ENCODE measurements around the gene CCDC192.
"Not testable (repeated sequence)": the region's sequence is repeated elsewhere in the genome, so short reads cannot be mapped to it uniquely, and the experiment has no call there.

CCDC192 gene

DNA sequence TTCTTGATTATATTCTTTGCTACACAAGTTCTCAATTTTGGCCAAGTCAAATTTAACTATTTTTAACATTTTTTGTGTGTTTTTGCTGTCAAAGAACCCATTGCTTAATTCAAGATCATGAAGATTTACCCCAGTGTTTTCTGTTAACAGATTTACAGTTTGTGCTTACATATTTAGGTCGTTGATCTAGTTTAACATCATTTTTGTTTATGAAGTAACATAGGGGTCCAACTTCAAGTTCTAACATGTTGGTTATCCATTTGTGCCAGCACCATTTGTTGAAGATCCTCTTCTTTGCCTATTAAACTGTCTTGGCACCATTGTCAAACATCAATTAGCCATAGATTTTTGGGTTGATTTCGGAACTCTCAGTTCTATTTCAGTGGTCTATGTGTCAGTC, 71.0 kb downstream of the CCDC192 start:
- Histone ChIP-seq H3F3A (ENCODE audit: insufficient read depth) (no peaks in the 10 kb centered on the region), H3K27me3 (ENCODE audit: low read length) (no peaks in the 10 kb centered on the region), H2AFZ (ENCODE audit: low read depth, low read length, severe bottlenecking) (no peak overlapping the region), H3K9me3 (ENCODE audit: insufficient read depth, low read length) (no peaks in the 10 kb centered on the region), H3K79me2 (ENCODE audit: insufficient read depth, low read length) (no peaks in the 10 kb centered on the region), H3K4me3 (ENCODE audit: insufficient read depth, low read length, poor library complexity, severe bottlenecking) (no peak overlapping the region), H3K36me3 (ENCODE audit: low read length) (no peaks in the 10 kb centered on the region), H3K27ac (ENCODE audit: low read depth, low read length) (no peak overlapping the region), H3K9me2 (replicated peaks; ENCODE audit: insufficient read depth, low read length) (no peaks in the 10 kb centered on the region), H3K4me2 (ENCODE audit: low read depth, low read length, poor library complexity, severe bottlenecking) (no peak overlapping the region), H3K9ac (ENCODE audit: low read length) (no peak overlapping the region), H4K20me1 (ENCODE audit: low read depth, low read length) (no peaks in the 10 kb centered on the region)
- TF ChIP-seq CTCF (IDR thresholded peaks at IDR 0.05; ENCODE audit: insufficient read depth, low read length, poor library complexity, severe bottlenecking) (no peak), EZH2phosphoT487 (conservative IDR thresholded peaks at IDR 0.05; ENCODE audit: low read length) (no peak)

DNA sequence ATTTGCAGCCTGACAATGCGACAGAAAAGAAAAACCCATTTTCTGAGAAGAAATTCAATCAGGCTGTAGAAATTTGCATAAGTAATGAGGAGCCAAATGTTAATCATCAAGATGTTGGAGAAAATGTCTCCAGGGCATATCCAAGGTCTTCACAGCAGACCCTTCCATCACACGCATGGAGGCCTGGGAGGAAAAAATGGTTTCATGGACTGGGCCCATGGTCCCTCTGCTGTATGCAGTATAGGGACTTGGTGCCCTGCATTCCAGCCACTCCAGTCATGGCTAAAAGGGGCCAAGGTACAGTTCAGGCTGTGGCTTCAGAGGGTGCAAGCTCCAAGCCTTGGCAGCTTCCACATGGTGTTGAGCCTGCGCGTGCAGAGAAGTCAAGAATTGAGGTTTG, 73.3 kb downstream of the CCDC192 start:
- no peak overlapping the region for H3K27ac ChIP-seq (ENCODE audit: low read depth, low read length)
- H3K4me2 ChIP-seq (ENCODE audit: low read depth, low read length, poor library complexity, severe bottlenecking), result no peak overlapping the region
- H4K20me1 ChIP-seq (ENCODE audit: low read depth, low read length), result no peaks in the 10 kb centered on the region
- no peaks in the 10 kb centered on the region for H3K36me3 ChIP-seq (ENCODE audit: low read length)
- no peaks in the 10 kb centered on the region for H3K9me2 ChIP-seq (replicated peaks; ENCODE audit: insufficient read depth, low read length)
- no peaks in the 10 kb centered on the region for H3K79me2 ChIP-seq (ENCODE audit: insufficient read depth, low read length)
- H3K4me3 ChIP-seq (ENCODE audit: insufficient read depth, low read length, poor library complexity, severe bottlenecking), result no peak overlapping the region
- no peak overlapping the region for H2AFZ ChIP-seq (ENCODE audit: low read depth, low read length, severe bottlenecking)
- no peaks in the 10 kb centered on the region for H3K9me3 ChIP-seq (ENCODE audit: insufficient read depth, low read length)
- H3F3A ChIP-seq (ENCODE audit: insufficient read depth), result no peaks in the 10 kb centered on the region
- no peak overlapping the region for H3K9ac ChIP-seq (ENCODE audit: low read length)
- H3K27me3 ChIP-seq (ENCODE audit: low read length), result no peaks in the 10 kb centered on the region
- TF ChIP-seq CTCF (IDR thresholded peaks at IDR 0.05; ENCODE audit: insufficient read depth, low read length, poor library complexity, severe bottlenecking) (no peak), EZH2phosphoT487 (conservative IDR thresholded peaks at IDR 0.05; ENCODE audit: low read length) (no peak)

GRCh38 chr5:127777957-127778356, 74.8 kb downstream of the CCDC192 start:
- Histone ChIP-seq H3K9me2 (replicated peaks; ENCODE audit: insufficient read depth, low read length) (no peaks in the 10 kb centered on the region), H4K20me1 (ENCODE audit: low read depth, low read length) (no peaks in the 10 kb centered on the region), H3K79me2 (ENCODE audit: insufficient read depth, low read length) (no peaks in the 10 kb centered on the region), H3K4me2 (ENCODE audit: low read depth, low read length, poor library complexity, severe bottlenecking) (no peak overlapping the region), H3K9me3 (ENCODE audit: insufficient read depth, low read length) (no peaks in the 10 kb centered on the region), H3K4me3 (ENCODE audit: insufficient read depth, low read length, poor library complexity, severe bottlenecking) (no peak overlapping the region), H3K27ac (ENCODE audit: low read depth, low read length) (no peak overlapping the region), H3K27me3 (ENCODE audit: low read length) (no peaks in the 10 kb centered on the region), H2AFZ (ENCODE audit: low read depth, low read length, severe bottlenecking) (no peak overlapping the region), H3F3A (ENCODE audit: insufficient read depth) (no peaks in the 10 kb centered on the region), H3K36me3 (ENCODE audit: low read length) (no peaks in the 10 kb centered on the region), H3K9ac (ENCODE audit: low read length) (no peak overlapping the region)
- TF ChIP-seq EZH2phosphoT487 (conservative IDR thresholded peaks at IDR 0.05; ENCODE audit: low read length), result no peak
- TF ChIP-seq CTCF (IDR thresholded peaks at IDR 0.05; ENCODE audit: insufficient read depth, low read length, poor library complexity, severe bottlenecking), result no peak

GRCh38 chr5:127782450-127782849, 79.3 kb downstream of the CCDC192 start:
- not testable (repeated sequence) for H3K27ac ChIP-seq (ENCODE audit: low read depth, low read length); H3K9me3 ChIP-seq (ENCODE audit: insufficient read depth, low read length); H3K4me2 ChIP-seq (ENCODE audit: low read depth, low read length, poor library complexity, severe bottlenecking); H3K79me2 ChIP-seq (ENCODE audit: insufficient read depth, low read length); H3K4me3 ChIP-seq (ENCODE audit: insufficient read depth, low read length, poor library complexity, severe bottlenecking); H3F3A ChIP-seq (ENCODE audit: insufficient read depth); H3K36me3 ChIP-seq (ENCODE audit: low read length); H3K9me2 ChIP-seq (replicated peaks; ENCODE audit: insufficient read depth, low read length); H4K20me1 ChIP-seq (ENCODE audit: low read depth, low read length); H3K27me3 ChIP-seq (ENCODE audit: low read length); H3K9ac ChIP-seq (ENCODE audit: low read length); H2AFZ ChIP-seq (ENCODE audit: low read depth, low read length, severe bottlenecking)

Measured in SU-DHL-6 (cell line).